Measurements from ENCODE around the gene CMAS. TPM values are rescaled to one million over a fixed set of nuclear protein-coding genes. Genes with fewer than 3 reads are reported as not detected.

The CMAS gene
- total and polyA plus RNA-seq, 2 donors (not counting 3 experiments of a cell fraction or from before 2014, with no cell fraction given): 8.5 to 35.4 TPM

DNA sequence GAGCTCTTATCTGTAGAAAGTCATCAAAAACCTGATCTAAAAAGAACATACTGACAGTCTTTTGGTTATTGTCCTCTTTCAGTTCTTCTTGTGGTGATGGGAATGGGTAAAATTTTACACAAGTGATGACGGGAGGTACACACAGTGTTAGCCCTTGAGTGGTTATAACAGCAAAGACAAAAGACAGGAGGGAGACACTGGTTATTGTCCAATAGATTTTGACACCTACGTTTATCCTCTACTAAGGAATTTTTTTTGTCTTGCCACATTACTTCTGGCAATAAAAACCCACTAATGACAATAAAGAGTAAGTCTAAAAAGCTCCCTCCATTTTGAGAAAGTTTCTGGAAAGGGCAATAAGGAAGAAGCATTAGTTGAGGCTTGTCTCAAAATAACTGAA lies 47.7 kb upstream of the CMAS start:
- no peaks in the 10 kb centered on the region for H3K36me3 ChIP-seq (ENCODE audit: control insufficient read depth in 2 of 2, extremely low read depth in 1 of 2, insufficient read depth in 2 of 2, low read length in 2 of 2)
- no peak overlapping the region for H3K27ac ChIP-seq (ENCODE audit: insufficient read depth, low read depth, low read length)
- FAIRE-seq (no peak), DNase-seq (ENCODE audit: low read depth, low spot score) (no peak)
- no peak overlapping the region for H3K4me2 ChIP-seq (ENCODE audit: insufficient read depth, low read length)
- H3K9me1 ChIP-seq (replicated peaks; ENCODE audit: control insufficient read depth, extremely low read depth, insufficient read depth, low read length): no peaks in the 10 kb centered on the region
- no peak overlapping the region for H3K9ac ChIP-seq (replicated peaks; ENCODE audit: extremely low read depth, insufficient read depth, low read length)
- H2AFZ ChIP-seq (ENCODE audit: low read depth, low read length): no peak overlapping the region
- ChIA-PET CTCF (interaction anchor here (1.0 to 3.0 kb wide), 2 partner anchors 9 to 301 kb away, joined by 4 to 17 read pairs; no protein-coding TSS in a partner anchor), POLR2A (no interaction called here)
- intact Hi-C loops (cut with micrococcal nuclease): no loop called here
- dilution Hi-C loops (cut with MboI; ENCODE audit: extremely low pct_ligation_motif_present, low sequenced_read_pairs): no loop called here
- no peaks in the 10 kb centered on the region for H3K4me1 ChIP-seq (ENCODE audit: control insufficient read depth, extremely low read depth, insufficient read depth, low read length)
- no peaks in the 10 kb centered on the region for H3K27me3 ChIP-seq (ENCODE audit: control insufficient read depth in 2 of 2, insufficient read depth in 2 of 2, low read length in 2 of 2)
- TF ChIP-seq, protein P1, sequence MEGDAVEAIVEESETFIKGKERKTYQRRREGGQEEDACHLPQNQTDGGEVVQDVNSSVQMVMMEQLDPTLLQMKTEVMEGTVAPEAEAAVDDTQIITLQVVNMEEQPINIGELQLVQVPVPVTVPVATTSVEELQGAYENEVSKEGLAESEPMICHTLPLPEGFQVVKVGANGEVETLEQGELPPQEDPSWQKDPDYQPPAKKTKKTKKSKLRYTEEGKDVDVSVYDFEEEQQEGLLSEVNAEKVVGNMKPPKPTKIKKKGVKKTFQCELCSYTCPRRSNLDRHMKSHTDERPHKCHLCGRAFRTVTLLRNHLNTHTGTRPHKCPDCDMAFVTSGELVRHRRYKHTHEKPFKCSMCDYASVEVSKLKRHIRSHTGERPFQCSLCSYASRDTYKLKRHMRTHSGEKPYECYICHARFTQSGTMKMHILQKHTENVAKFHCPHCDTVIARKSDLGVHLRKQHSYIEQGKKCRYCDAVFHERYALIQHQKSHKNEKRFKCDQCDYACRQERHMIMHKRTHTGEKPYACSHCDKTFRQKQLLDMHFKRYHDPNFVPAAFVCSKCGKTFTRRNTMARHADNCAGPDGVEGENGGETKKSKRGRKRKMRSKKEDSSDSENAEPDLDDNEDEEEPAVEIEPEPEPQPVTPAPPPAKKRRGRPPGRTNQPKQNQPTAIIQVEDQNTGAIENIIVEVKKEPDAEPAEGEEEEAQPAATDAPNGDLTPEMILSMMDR (IDR thresholded peaks at IDR 0.05; ENCODE audit: extremely low read depth in 1 of 2, insufficient read depth in 1 of 2, low read depth in 1 of 2, low read length in 2 of 2): no peak
- no peak for TF ChIP-seq EZH2 (IDR thresholded peaks at IDR 0.05; ENCODE audit: borderline replicate concordance, low read depth, low read length, severe bottlenecking)
- no peak for TF ChIP-seq FOS (IDR thresholded peaks at IDR 0.05; ENCODE audit: borderline replicate concordance, insufficient read depth, low read length)
- TF ChIP-seq POLR2A (IDR thresholded peaks at IDR 0.05; ENCODE audit: low read depth, low read length): no peak
- TF ChIP-seq, protein P2, sequence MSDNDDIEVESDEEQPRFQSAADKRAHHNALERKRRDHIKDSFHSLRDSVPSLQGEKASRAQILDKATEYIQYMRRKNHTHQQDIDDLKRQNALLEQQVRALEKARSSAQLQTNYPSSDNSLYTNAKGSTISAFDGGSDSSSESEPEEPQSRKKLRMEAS (IDR thresholded peaks at IDR 0.05; ENCODE audit: insufficient read depth, insufficient read length): no peak
- no peak for TF ChIP-seq MYC (IDR thresholded peaks at IDR 0.05; ENCODE audit: low read depth, low read length)
- TF ChIP-seq POLR2AphosphoS5 (IDR thresholded peaks at IDR 0.05; ENCODE audit: insufficient read depth, low read depth, low read length): no peak
- no peak for TF ChIP-seq JUN (IDR thresholded peaks at IDR 0.05; ENCODE audit: borderline replicate concordance, insufficient read depth, insufficient read length, low read depth)
- TF ChIP-seq GATA2 (IDR thresholded peaks at IDR 0.05; ENCODE audit: insufficient read depth, insufficient read length, low read depth, low read length): no peak
- no peak overlapping the region for H3K4me3 ChIP-seq (replicated peaks in 1 of 3; ENCODE audit: insufficient read depth in 1 of 3, low read depth in 1 of 3, low read length in 3 of 3)
- no peaks in the 10 kb centered on the region for H3K79me2 ChIP-seq (ENCODE audit: control insufficient read depth, insufficient read depth, low read length)
- H3K9me3 ChIP-seq (replicated peaks; ENCODE audit: control insufficient read depth, insufficient read depth, low read length): no peaks in the 10 kb centered on the region
- BruUV-seq (replicated peaks): no TSS peak
- H4K20me1 ChIP-seq (replicated peaks; ENCODE audit: control insufficient read depth, extremely low read depth, insufficient read depth, low read length): no peaks in the 10 kb centered on the region

All from endothelial cell of umbilical vein (primary cell).